Cardiac fibroblast (primary cell): ENCODE data around the gene S1PR1.

Source experiments
- DNase-seq, 2 donors: peaks; one replicate each; pipeline versions ENCODE4 v3.0.0 to v3.0.0-alpha.2; 2010; ENCODE audit warnings: low read depth in 2 of 2
- H3K4me3 ChIP-seq, 2 donors: replicated peaks in 1 of 2; 1 replicate in 1 of 2; 2 replicates in 1 of 2; pipeline ENCODE4 v1.5.1; 2011; ENCODE audit warnings: low read depth in 2 of 2, low read length in 2 of 2, mild to moderate bottlenecking in 2 of 2, moderate library complexity in 1 of 2
- TF ChIP-seq, protein P1 (sequence below): IDR thresholded peaks from one replicate; pipeline ENCODE4 v1.5.1; 2011; ENCODE audit warnings: low read depth, mild to moderate bottlenecking, low read length, inconsistent platforms

Gene S1PR1

DNA sequence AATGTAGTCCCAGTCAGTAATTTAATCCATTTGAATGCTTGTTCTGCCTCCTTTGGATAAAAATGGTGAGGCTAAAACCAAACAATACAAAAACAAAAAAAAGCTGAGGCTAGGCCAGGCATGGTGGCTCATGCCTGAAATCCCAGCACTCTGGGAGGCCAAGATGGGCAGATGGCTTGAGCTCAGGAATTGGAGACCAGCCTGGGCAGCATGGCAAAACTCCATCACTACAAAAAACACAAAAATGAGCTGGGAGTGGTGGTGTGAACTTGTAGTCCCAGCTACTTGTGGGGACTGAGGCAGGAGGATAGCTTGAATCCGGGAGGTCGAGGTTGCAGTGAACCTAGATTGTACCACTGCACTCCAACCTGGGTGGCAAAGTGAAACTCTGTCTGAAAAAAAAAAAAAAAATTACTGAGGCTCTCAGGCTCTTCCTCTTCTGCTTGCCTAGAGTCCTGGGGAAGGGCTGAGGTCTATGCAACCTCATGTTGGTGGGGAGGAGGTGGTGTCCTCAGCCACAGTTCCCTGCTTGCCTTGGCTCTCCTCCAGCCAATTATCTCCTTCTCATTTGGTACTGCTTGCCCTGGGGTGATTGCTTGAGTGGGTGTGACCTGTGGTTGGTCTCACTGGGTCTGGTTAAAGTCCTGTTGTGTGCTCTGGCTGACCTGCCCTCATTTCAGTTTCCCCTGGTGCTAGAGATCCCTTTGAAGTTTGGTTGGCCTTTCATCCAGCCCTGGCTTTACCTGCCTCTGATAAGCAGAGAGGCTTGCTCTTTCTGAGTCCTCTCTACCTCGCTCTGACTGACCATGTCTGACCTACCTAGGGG lies 20.9 kb downstream of the S1PR1 start:
- TF ChIP-seq, protein P1, sequence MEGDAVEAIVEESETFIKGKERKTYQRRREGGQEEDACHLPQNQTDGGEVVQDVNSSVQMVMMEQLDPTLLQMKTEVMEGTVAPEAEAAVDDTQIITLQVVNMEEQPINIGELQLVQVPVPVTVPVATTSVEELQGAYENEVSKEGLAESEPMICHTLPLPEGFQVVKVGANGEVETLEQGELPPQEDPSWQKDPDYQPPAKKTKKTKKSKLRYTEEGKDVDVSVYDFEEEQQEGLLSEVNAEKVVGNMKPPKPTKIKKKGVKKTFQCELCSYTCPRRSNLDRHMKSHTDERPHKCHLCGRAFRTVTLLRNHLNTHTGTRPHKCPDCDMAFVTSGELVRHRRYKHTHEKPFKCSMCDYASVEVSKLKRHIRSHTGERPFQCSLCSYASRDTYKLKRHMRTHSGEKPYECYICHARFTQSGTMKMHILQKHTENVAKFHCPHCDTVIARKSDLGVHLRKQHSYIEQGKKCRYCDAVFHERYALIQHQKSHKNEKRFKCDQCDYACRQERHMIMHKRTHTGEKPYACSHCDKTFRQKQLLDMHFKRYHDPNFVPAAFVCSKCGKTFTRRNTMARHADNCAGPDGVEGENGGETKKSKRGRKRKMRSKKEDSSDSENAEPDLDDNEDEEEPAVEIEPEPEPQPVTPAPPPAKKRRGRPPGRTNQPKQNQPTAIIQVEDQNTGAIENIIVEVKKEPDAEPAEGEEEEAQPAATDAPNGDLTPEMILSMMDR = no peak
- H3K4me3 ChIP-seq = no peak overlapping the region
- DNase-seq = peak in 1 of 2 donors; percentile 27

DNA sequence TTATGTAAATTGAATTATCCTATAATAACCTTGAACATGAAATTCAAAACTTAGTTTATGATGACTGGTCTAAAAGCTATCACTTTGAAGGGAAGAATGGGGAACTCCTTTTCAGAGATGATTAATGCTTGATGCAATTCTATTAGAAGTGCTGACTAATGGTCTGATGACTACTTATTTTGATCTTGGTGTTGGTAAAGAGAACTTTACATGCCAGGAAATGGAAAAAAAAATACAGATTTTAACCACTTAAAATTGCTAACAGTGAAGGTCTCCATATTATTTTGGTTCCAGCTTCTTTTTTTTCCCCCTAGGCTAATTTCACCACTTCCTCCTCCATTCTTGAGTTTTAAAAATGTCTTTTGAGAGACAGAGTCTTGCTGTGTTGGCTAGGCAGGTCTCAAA lies 22.9 kb downstream of the S1PR1 start:
- DNase-seq = peak; percentile 86 to 93
- no peak overlapping the region for H3K4me3 ChIP-seq
- TF ChIP-seq, protein P1 = no peak

DNA sequence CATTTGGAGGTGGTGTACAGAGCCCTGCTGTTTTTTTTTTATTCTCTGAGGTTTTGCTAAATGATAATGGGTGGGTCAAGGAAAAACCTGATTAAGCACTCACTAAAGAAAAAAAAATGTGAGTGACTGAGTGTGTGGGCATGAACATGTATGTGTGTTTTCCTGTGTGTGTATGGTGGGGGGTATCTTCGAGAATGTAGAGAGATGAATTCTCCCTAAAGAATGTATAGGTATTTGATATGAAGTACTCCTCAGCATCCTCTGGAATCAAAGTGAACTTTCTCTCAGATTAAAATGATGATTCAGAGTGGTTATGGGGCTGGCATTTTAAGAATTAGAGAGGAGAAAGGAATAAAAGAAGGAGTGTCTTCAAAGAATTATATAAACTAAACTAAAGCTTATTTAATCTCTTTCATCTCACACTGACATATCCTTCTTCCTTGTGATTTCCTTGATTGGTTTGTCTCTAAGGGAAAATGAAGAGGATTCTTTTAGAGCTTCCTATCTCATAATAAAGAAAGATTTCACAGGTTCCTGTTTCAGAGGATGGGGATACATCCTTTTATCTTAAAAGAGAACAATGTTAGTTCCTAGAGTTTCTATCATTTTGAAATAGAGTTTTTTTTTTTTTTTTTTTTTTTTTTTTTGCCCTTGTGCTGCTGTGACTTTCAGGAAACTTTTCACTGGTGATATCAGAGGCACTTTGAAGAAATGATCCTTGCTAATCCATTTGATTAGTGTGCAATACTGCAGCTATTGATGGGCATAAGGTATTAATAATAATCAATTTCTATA lies 23.9 kb downstream of the S1PR1 start:
- TF ChIP-seq, protein P1 = no peak
- H3K4me3 ChIP-seq = no peak overlapping the region
- peak in 1 of 2 donors; percentile 46 for DNase-seq

- TF ChIP-seq, protein P1 = no peak
- no peak overlapping the region for H3K4me3 ChIP-seq
Observed at GRCh38 chr1:101261623-101262022, 24.8 kb downstream of the S1PR1 start.

GRCh38 chr1:101262060-101262459 lies 25.2 kb downstream of the S1PR1 start:
- DNase-seq = no peak
- TF ChIP-seq, protein P1 = no peak
- no peak overlapping the region for H3K4me3 ChIP-seq

More at GRCh38 chr1:101261623-101262022, 24.8 kb downstream of the S1PR1 start:
- DNase-seq = peak in 1 of 2 donors; percentile 36

- TF ChIP-seq, protein P1 = no peak
- peak in 1 of 2 donors; percentile 28 for DNase-seq
- no peak overlapping the region for H3K4me3 ChIP-seq
Observed at GRCh38 chr1:101262630-101263348, 26.0 kb downstream of the S1PR1 start.
